Stimulated activated naive B cell treated with anti-CD40 and anti-IgM and Interleukin-4, amounts not matched to agents 10 μg/mL and 1 μg/mL and 100 μg/mL, for 72 hours (primary cell): ENCODE data around the gene NOTCH2.
"Not testable (repeated sequence)": the region's sequence is repeated elsewhere in the genome, so short reads cannot be mapped to it uniquely, and the experiment has no call there.

ENCODE experiments used
- ATAC-seq, 2 donors: fragments of 150-1000 bp; cut with Tn5 transposase; replicated peaks; 2 replicates each; pipeline ENCODE4 v1.10.0; 2021; ENCODE audit warnings: moderate library complexity in 1 of 2
- DNase-seq: peaks from one replicate; pipeline ENCODE4 v3.0.0; 2021
- H3K27ac Mint-ChIP-seq: one replicate; pipeline ENCODE4 v1.8.0; 2022; ENCODE audit warnings: mild to moderate bottlenecking, mixed read lengths
- H3K27me3 Mint-ChIP-seq, 2 donors: one replicate each; pipeline ENCODE4 v1.8.0; 2022; ENCODE audit warnings: mixed read lengths in 2 of 2
- H3K36me3 Mint-ChIP-seq, 2 donors: one replicate each; pipeline ENCODE4 v1.8.0; 2022; ENCODE audit warnings: mixed read lengths in 2 of 2, mild to moderate bottlenecking in 1 of 2
- H3K4me1 Mint-ChIP-seq, 2 donors: one replicate each; pipeline ENCODE4 v1.8.0; 2022; ENCODE audit warnings: mixed read lengths in 2 of 2, mild to moderate bottlenecking in 1 of 2
- H3K4me3 Mint-ChIP-seq, 2 donors: one replicate each; pipeline ENCODE4 v1.8.0; 2022; ENCODE audit warnings: mild to moderate bottlenecking in 2 of 2, mixed read lengths in 2 of 2, moderate library complexity in 1 of 2
- H3K9me3 Mint-ChIP-seq, 2 donors: one replicate each; pipeline ENCODE4 v1.8.0; 2022; ENCODE audit warnings: mixed read lengths in 2 of 2, mild to moderate bottlenecking in 1 of 2

Gene NOTCH2

GRCh38 chr1:119996731-119997312, 72.6 kb downstream of the NOTCH2 start:
- peak; percentile 6 for DNase-seq
- peaks cover 8 to 10% of the 10 kb centered on the region in 2 donors for H3K36me3 Mint-ChIP-seq
- H3K9me3 Mint-ChIP-seq, ATAC-seq, H3K27me3 Mint-ChIP-seq: not testable (repeated sequence)
- H3K27ac Mint-ChIP-seq = peak overlapping the region; percentile 15
- peak overlapping the region in 1 of 2 donors; percentile 37 for H3K4me3 Mint-ChIP-seq
- H3K4me1 Mint-ChIP-seq = peaks cover 5 to 12% of the 10 kb centered on the region in 2 donors

DNA sequence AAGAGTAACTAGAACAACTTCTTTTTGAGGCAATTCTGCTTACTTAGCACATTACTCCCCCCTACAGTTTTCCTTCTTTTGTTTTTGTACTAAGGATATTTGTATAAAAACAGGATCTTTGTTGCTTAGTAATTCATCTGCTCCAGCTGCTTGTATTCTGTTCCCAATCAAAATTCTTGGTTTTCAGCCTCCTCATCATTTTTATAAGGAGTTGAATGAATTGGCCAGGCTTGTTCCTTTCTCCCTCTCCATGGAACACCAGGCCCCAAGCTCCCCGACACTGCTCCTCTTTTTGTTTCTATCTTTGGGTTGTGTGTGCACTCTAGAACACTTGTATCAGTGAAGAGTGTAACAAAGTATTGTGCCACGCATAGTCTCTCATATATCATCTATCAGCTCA, 73.5 kb downstream of the NOTCH2 start:
- H3K9me3 Mint-ChIP-seq, H3K27me3 Mint-ChIP-seq, DNase-seq, H3K27ac Mint-ChIP-seq, H3K4me3 Mint-ChIP-seq, ATAC-seq: not testable (repeated sequence)
- Mint-ChIP-seq H3K4me1 (peaks cover 5 to 12% of the 10 kb centered on the region in 2 donors), H3K36me3 (peaks cover 8 to 10% of the 10 kb centered on the region in 2 donors)

DNA sequence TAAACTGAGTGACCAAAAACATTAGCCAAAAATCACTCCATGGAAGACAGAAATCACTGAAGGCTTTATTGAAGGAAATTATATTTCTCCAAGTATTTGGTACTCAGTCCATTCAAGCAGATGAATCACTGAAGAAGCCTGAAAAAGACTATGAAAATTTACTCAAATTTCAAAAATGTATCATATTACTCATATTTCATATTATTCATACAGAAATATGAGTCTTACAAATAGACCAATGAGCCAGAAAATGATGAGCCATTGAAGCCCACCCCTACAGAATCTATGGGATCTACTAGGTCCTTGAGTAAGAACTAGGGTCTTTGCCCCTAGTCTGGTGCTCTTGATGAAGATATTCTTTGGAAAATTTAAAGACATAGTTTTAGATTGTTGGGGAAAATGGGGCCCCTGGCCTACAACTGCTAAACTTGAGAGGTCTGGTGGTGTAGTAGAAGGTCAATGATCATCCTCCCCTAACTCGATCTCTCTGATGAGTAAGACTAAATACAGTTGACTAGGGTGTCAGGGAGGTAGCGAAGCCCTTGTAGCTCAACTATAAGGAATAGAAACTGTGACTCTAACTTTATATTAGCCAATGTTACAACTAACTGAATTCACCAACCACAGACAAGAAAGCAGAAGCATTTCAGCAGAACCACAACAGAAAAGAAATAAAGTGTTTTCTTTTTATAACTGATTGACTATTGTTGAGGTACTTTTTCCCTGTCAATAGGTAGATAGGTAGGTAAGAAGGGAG, 81.0 kb downstream of the NOTCH2 start:
- H3K4me3 Mint-ChIP-seq = peak overlapping the region; percentile 18 to 47
- H3K9me3 Mint-ChIP-seq = no peaks in the 10 kb centered on the region
- H3K27ac Mint-ChIP-seq = peak overlapping the region; percentile 83
- ATAC-seq (peak; percentile 95 to 98), DNase-seq (no peak)
- peaks cover 18 to 25% of the 10 kb centered on the region in 2 donors for H3K4me1 Mint-ChIP-seq
- H3K27me3 Mint-ChIP-seq = no peaks in the 10 kb centered on the region
- H3K36me3 Mint-ChIP-seq = peaks cover 13 to 42% of the 10 kb centered on the region in 2 donors

- DNase-seq = no peak
- Mint-ChIP-seq H3K36me3 (peaks cover 13 to 42% of the 10 kb centered on the region in 2 donors), H3K4me1 (peaks cover 18 to 25% of the 10 kb centered on the region in 2 donors), H3K27ac (peak overlapping the region; percentile 83), H3K4me3 (peak overlapping the region; percentile 18 to 37), H3K27me3 (no peaks in the 10 kb centered on the region), H3K9me3 (no peaks in the 10 kb centered on the region)
- ATAC-seq = peak; percentile 42 to 61
Measured at GRCh38 chr1:119987686-119988085, 81.8 kb downstream of the NOTCH2 start.

DNA sequence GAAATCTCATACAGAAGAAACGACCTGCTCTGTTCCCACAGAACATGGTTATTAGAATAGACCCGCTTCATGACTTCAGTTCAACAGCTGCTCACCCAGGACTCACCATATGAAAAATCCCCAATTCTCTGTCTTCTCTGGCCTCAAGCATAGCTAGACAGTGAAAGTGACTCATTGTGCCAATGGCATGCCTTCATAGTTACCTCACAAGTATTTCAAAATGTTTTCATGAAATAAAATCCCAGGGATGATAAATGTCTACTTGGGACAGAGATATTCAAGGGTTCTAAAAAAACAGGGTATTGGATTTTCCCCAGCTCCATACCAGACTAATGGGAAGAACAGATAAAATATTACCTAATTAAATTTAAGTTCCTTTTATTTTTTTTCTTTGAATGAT, 82.3 kb downstream of the NOTCH2 start:
- Mint-ChIP-seq H3K4me1 (peaks cover 18 to 25% of the 10 kb centered on the region in 2 donors), H3K27me3 (no peaks in the 10 kb centered on the region), H3K9me3 (no peaks in the 10 kb centered on the region), H3K4me3 (no peak overlapping the region), H3K36me3 (peaks cover 16 to 42% of the 10 kb centered on the region in 2 donors), H3K27ac (no peak overlapping the region)
- ATAC-seq (peak; percentile 46 to 72), DNase-seq (no peak)

GRCh38 chr1:119986007-119986497, 83.4 kb downstream of the NOTCH2 start:
- Mint-ChIP-seq H3K27me3 (no peaks in the 10 kb centered on the region), H3K27ac (no peak overlapping the region), H3K9me3 (no peaks in the 10 kb centered on the region), H3K4me1 (peaks cover 18 to 25% of the 10 kb centered on the region in 2 donors), H3K4me3 (no peak overlapping the region), H3K36me3 (peaks cover 16 to 45% of the 10 kb centered on the region in 2 donors)
- no peak for DNase-seq
- ATAC-seq = no peak

DNA sequence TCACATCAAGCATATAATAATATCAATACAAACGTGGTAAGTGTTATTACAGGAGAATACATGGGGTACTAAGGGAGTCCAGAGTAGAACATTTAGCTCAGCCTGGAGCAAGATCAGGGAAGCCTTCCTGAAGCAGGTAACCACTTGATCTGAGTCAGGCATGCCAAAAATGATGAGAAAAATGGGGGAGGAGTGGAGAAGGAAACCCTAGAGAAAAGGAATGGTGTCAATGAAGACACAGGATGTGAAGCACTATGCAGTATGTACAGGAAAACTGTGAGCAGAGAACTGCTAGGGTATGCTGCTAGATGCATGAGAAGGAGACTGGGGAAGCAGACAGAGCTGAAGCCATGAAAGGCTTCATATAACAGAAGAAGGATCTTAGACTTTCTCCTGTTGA, 84.7 kb downstream of the NOTCH2 start:
- H3K27me3 Mint-ChIP-seq = no peaks in the 10 kb centered on the region
- ATAC-seq (no peak), DNase-seq (no peak)
- H3K9me3 Mint-ChIP-seq = no peaks in the 10 kb centered on the region
- no peak overlapping the region for H3K4me3 Mint-ChIP-seq
- no peak overlapping the region for H3K27ac Mint-ChIP-seq
- peaks cover 16 to 45% of the 10 kb centered on the region in 2 donors for H3K36me3 Mint-ChIP-seq
- peaks cover 18 to 25% of the 10 kb centered on the region in 2 donors for H3K4me1 Mint-ChIP-seq

DNA sequence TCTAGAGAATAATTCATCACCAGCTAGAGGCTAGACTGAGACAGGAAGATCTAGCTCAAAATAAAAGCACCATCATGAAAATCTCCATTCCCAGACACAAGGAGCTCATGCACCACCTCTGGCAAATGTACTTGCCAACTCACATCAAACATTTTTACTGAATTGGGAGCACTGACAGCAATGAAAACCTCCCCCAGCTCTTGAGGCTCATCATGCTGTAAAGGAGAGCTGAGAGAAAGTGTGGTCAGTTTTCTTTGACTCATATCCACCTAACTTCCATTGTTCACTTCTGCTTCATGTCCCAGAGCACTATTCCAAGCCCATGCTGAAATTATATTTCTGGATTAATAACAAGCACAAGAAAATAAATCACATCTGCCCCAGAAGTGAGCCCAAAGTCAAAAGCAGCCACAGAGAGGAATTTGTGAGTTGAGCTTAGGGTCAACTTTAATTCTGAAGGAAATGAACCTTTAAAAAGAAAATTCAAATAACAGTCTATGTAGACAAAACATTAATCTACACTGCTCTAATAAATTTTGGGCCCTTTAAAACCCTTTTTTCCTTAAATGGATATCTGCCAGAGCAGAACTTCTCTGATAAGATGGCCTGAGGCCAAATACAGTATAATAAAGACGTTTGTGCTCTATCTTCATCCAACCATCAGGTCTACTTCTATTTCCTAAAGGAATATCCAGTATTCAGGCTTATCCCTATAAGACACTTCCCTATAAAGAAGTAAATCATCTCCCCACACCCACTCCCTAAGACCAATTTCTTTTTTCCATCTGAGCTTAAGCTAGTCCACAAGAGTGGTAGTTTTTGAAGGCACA, 87.3 kb downstream of the NOTCH2 start:
- Mint-ChIP-seq H3K36me3 (peaks cover 26 to 45% of the 10 kb centered on the region in 2 donors), H3K4me3 (no peak overlapping the region), H3K27ac (no peak overlapping the region), H3K27me3 (no peaks in the 10 kb centered on the region), H3K9me3 (no peaks in the 10 kb centered on the region), H3K4me1 (peaks cover 8 to 10% of the 10 kb centered on the region in 2 donors)
- no peak for DNase-seq
- peak in 1 of 2 donors; percentile 23 for ATAC-seq

DNA sequence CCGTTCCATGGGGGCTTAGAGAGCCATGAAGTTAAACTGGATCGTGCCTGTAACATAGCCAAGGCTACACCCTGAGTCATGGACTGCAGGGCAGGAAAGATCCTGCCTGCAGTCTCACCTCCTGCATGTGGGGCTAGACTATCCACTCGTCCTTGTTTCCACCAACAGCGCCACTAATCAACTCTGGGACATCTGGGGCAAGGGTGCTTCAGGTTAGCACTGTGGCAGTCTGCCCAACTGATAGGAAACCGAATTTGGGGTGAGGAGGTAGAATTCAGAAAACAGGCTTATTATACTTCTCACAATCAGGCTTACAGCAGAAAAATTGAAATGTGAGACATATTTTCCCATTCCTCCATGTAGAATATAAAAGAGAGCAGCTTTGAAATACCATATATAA, 88.0 kb downstream of the NOTCH2 start:
- ATAC-seq = no peak
- DNase-seq = no peak
- H3K4me1 Mint-ChIP-seq = peaks cover 4 to 6% of the 10 kb centered on the region in 2 donors
- no peak overlapping the region for H3K4me3 Mint-ChIP-seq
- H3K27ac Mint-ChIP-seq = no peak overlapping the region
- H3K27me3 Mint-ChIP-seq = no peaks in the 10 kb centered on the region
- no peaks in the 10 kb centered on the region for H3K9me3 Mint-ChIP-seq
- peaks cover 21 to 43% of the 10 kb centered on the region in 2 donors for H3K36me3 Mint-ChIP-seq

DNA sequence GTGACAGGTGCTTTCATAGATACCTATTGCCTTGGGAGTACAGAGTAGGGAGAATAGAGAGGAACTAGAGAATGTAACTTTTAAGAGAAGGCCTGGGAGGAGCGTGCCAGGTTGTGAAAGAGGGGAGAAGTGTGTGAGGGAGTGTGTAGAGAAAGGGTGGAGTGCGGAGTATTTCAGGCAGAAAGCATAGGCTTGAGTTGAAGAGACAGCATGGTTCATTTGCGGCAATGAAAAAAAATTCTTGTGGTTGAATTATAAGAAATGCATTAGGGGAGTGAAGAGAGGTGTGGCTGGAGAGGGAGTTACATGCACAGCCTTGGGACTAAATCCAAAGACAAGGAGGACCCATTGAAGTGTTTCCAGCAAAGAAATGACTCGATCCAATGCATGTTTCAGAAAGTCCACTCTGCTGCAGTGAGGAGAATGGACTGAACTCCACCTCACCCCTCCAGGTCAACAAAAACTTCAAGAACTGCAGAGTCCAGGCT, 91.4 kb downstream of the NOTCH2 start:
- no peaks in the 10 kb centered on the region for H3K9me3 Mint-ChIP-seq
- H3K4me3 Mint-ChIP-seq = no peak overlapping the region
- peaks cover 27 to 36% of the 10 kb centered on the region in 2 donors for H3K36me3 Mint-ChIP-seq
- H3K27ac Mint-ChIP-seq = no peak overlapping the region
- DNase-seq (no peak), ATAC-seq (no peak)
- peaks cover 10 to 16% of the 10 kb centered on the region in 2 donors for H3K4me1 Mint-ChIP-seq
- H3K27me3 Mint-ChIP-seq = no peaks in the 10 kb centered on the region

DNA sequence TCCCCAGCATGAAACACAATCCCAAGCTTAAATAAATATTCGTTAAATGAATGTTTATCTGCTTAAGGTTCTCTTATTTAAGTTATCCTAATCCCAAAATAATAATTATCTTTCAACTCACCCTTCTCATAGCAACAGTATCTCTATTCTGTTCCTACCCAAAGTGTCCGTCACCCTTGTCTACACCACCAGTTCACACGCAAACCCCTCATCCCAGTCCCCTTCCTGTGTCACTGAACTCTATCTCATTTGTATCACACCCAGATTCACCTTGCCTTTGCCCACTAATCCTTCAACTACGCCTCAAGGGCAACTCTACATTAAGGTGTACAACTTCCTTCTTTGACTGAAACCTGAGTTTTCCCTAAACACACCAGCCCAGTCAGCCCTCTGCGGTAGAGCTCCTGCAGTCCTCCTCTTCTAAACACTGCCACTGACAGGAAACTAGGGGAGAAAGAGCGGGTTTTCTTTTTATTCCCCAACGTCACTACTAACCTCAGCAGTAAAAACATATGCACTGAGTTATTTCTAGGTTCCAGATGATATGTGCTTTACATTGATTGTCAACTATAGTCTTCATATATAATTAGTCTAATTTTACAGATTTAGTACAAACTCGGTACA, 92.2 kb downstream of the NOTCH2 start:
- DNase-seq, ATAC-seq, H3K9me3 Mint-ChIP-seq, H3K4me3 Mint-ChIP-seq, H3K27me3 Mint-ChIP-seq: not testable (repeated sequence)
- Mint-ChIP-seq H3K27ac (peak overlapping the region; percentile 10), H3K36me3 (peaks cover 25 to 36% of the 10 kb centered on the region in 2 donors), H3K4me1 (peaks cover 12 to 16% of the 10 kb centered on the region in 2 donors)

DNA sequence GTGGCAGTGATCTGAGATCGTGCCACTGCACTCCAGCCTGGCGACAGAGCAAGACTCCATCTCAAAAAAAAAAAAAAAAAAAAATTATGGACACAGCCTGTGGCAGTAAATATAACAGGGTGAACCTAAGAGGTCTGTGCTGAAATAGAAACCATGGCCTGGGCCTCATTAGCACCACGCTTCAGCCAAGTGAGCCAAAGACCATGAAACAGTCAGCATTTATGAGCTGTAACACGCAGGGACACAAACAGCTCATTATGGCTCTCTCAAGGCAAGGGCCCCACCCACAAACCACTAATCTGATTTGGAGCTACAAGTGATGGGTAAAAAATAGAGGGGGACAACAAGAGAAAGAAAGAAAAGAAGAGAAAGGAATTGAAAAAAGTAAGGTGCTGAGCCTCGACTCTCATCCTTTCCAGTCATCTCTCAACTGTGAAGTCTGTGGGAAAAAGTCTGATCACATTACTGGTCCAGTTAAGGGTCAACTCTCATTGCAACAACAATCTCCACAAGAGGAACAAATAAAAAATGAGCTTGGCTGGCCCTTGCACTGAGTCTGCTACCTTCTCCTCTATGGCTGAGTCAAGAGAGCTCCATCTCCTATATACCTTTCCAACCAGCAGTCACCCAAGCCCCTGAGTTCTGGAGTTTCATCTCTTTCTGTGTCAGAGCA, 93.7 kb downstream of the NOTCH2 start:
- peaks cover 12 to 19% of the 10 kb centered on the region in 2 donors for H3K4me1 Mint-ChIP-seq
- H3K4me3 Mint-ChIP-seq, DNase-seq, H3K27me3 Mint-ChIP-seq, H3K9me3 Mint-ChIP-seq, H3K27ac Mint-ChIP-seq, ATAC-seq: not testable (repeated sequence)
- peaks cover 32 to 46% of the 10 kb centered on the region in 2 donors for H3K36me3 Mint-ChIP-seq

GRCh38 chr1:119975006-119975405, 94.5 kb downstream of the NOTCH2 start:
- H3K9me3 Mint-ChIP-seq = no peaks in the 10 kb centered on the region
- no peak for ATAC-seq
- peaks cover 35 to 46% of the 10 kb centered on the region in 2 donors for H3K36me3 Mint-ChIP-seq
- no peak overlapping the region for H3K4me3 Mint-ChIP-seq
- no peak for DNase-seq
- peaks cover 12 to 19% of the 10 kb centered on the region in 2 donors for H3K4me1 Mint-ChIP-seq
- H3K27me3 Mint-ChIP-seq = no peaks in the 10 kb centered on the region
- H3K27ac Mint-ChIP-seq = no peak overlapping the region
